OCI-LY1 (cell line): ENCODE data around the gene SLC17A7.
A peak's percentile ranks its signal among the peaks of the same experiment; 100 is the strongest.

Experiments
- H2AFZ ChIP-seq: fragments of 200-600 bp; sonication (generic), shearing (Covaris generic); 2 replicates; pipeline ENCODE4 v1.6.0; 2014; ENCODE audit warnings: antibody characterized with exemption, mild to moderate bottlenecking, low read length
- H3F3A ChIP-seq: fragments of 200-600 bp; sonication (generic), shearing (Covaris generic); 2 replicates; pipeline ENCODE4 v1.6.0; 2014; ENCODE audit warnings: mild to moderate bottlenecking, antibody characterized with exemption, low read length, moderate library complexity; ENCODE audit not compliant: insufficient read depth
- H3K27ac ChIP-seq: fragments of 200-600 bp; sonication (generic); 2 replicates; pipeline ENCODE4 v1.5.1; 2014; ENCODE audit warnings: low read length, mixed run types, mild to moderate bottlenecking, low read depth; ENCODE audit not compliant: poor library complexity, severe bottlenecking
- H3K27me3 ChIP-seq: fragments of 200-600 bp; sonication (generic); 2 replicates; pipeline ENCODE4 v1.6.0; 2014; ENCODE audit warnings: antibody characterized with exemption, mild to moderate bottlenecking, low read length, moderate library complexity; ENCODE audit not compliant: insufficient read depth
- H3K36me3 ChIP-seq: fragments of 200-600 bp; sonication (generic); 2 replicates; pipeline ENCODE4 v1.6.1; 2014; ENCODE audit warnings: mild to moderate bottlenecking, antibody characterized with exemption, low read length, moderate library complexity, mixed read lengths; ENCODE audit not compliant: insufficient read depth
- H3K4me1 ChIP-seq: fragments of 200-600 bp; sonication (generic); 2 replicates; pipeline ENCODE4 v1.5.1; 2014; ENCODE audit warnings: mild to moderate bottlenecking, low read length, moderate library complexity; ENCODE audit not compliant: insufficient read depth, severe bottlenecking
- H3K4me2 ChIP-seq: fragments of 200-600 bp; sonication (generic), shearing (Covaris generic); 2 replicates; pipeline ENCODE4 v1.6.1; 2014; ENCODE audit warnings: low read length
- H3K4me3 ChIP-seq: fragments of 200-600 bp; sonication (generic); 2 replicates; pipeline ENCODE4 v1.5.1; 2014; ENCODE audit warnings: low read length, low read depth, mild to moderate bottlenecking, mixed read lengths; ENCODE audit not compliant: poor library complexity, severe bottlenecking
- H3K79me2 ChIP-seq: fragments of 200-600 bp; shearing (Covaris generic); 2 replicates; pipeline ENCODE4 v1.6.1; 2016; ENCODE audit warnings: mixed run types, low read length, mixed read lengths; ENCODE audit not compliant: insufficient read depth
- H3K9ac ChIP-seq: fragments of 200-600 bp; sonication (generic), shearing (Covaris generic); 2 replicates; pipeline ENCODE4 v1.6.1; 2014; ENCODE audit warnings: mild to moderate bottlenecking, low read length, mixed read lengths
- H3K9me2 ChIP-seq: fragments of 200-600 bp; sonication (generic), shearing (Covaris generic); 2 replicates; pipeline ENCODE4 v1.6.1; 2014; ENCODE audit warnings: low read depth, mild to moderate bottlenecking, low read length, mixed read lengths
- H3K9me3 ChIP-seq: fragments of 200-600 bp; shearing (Covaris generic); 2 replicates; pipeline ENCODE4 v1.6.1; 2014; ENCODE audit warnings: low read length, mixed read lengths
- H4K20me1 ChIP-seq: fragments of 200-600 bp; sonication (generic), shearing (Covaris generic); 2 replicates; pipeline ENCODE4 v1.6.0; 2016; ENCODE audit warnings: mild to moderate bottlenecking, low read length; ENCODE audit not compliant: insufficient read depth
- CTCF ChIP-seq: fragments of 200-600 bp; sonication (generic), shearing (Covaris generic); IDR thresholded peaks from 2 replicates; pipeline ENCODE4 v1.5.1; 2017; ENCODE audit warnings: mild to moderate bottlenecking, antibody characterized with exemption, low read length, moderate library complexity, mixed read lengths
- EZH2 ChIP-seq: fragments of 200-600 bp; sonication (generic), shearing (Covaris generic); IDR thresholded peaks from 2 replicates; pipeline ENCODE4 v1.8.0; 2017; ENCODE audit warnings: borderline replicate concordance, mixed run types, mild to moderate bottlenecking, antibody characterized with exemption, low read length, moderate library complexity, mixed read lengths

Gene SLC17A7

GRCh38 chr19:49458567-49458903 lies 17.2 kb upstream of the SLC17A7 start:
- no peaks in the 10 kb centered on the region for H3K9me2 ChIP-seq
- H3K4me1 ChIP-seq = peaks cover 22% of the 10 kb centered on the region
- peaks cover 13% of the 10 kb centered on the region; the same call in 1 of the 2 replicates for H3K36me3 ChIP-seq
- H3K79me2 ChIP-seq = no peaks in the 10 kb centered on the region
- H3K27ac ChIP-seq = peak overlapping the region; percentile 71
- no peak for TF ChIP-seq EZH2
- no peak for TF ChIP-seq CTCF
- no peaks in the 10 kb centered on the region for H3F3A ChIP-seq
- no peaks in the 10 kb centered on the region for H3K27me3 ChIP-seq
- no peaks in the 10 kb centered on the region for H4K20me1 ChIP-seq
- H3K4me3 ChIP-seq = peak overlapping the region; percentile 21
- no peak overlapping the region for H2AFZ ChIP-seq
- peak overlapping the region; percentile 57; the same call in 1 of the 2 replicates for H3K9ac ChIP-seq
- no peaks in the 10 kb centered on the region for H3K9me3 ChIP-seq
- peak overlapping the region; percentile 47 for H3K4me2 ChIP-seq

- H3K4me1 ChIP-seq = peaks cover 28% of the 10 kb centered on the region
- H3F3A ChIP-seq = peaks cover 7% of the 10 kb centered on the region; the same call in 1 of the 2 replicates
- no peak overlapping the region for H3K27ac ChIP-seq
- no peak for TF ChIP-seq CTCF
- TF ChIP-seq EZH2 = no peak
- H3K4me2 ChIP-seq = no peak overlapping the region
- no peak overlapping the region for H3K9ac ChIP-seq
- no peaks in the 10 kb centered on the region for H4K20me1 ChIP-seq
- H3K36me3 ChIP-seq = peaks cover 13% of the 10 kb centered on the region; the same call in 1 of the 2 replicates
- H3K27me3 ChIP-seq = no peaks in the 10 kb centered on the region
- H3K79me2 ChIP-seq = 0 out of 2 replicates have a peak, but pooled peaks cover 2% of the 10 kb centered on the region
- no peaks in the 10 kb centered on the region for H3K9me2 ChIP-seq
- H3K9me3 ChIP-seq = no peaks in the 10 kb centered on the region
- no peak overlapping the region for H3K4me3 ChIP-seq
- H2AFZ ChIP-seq = no peak overlapping the region
Observed at GRCh38 chr19:49456326-49456725, 15.0 kb upstream of the SLC17A7 start.

- peaks cover 29% of the 10 kb centered on the region for H3K4me1 ChIP-seq
- no peak overlapping the region for H3K4me3 ChIP-seq
- H3K36me3 ChIP-seq = peaks cover 13% of the 10 kb centered on the region; the same call in 1 of the 2 replicates
- peaks cover 4% of the 10 kb centered on the region; the same call in 1 of the 2 replicates for H3K79me2 ChIP-seq
- H4K20me1 ChIP-seq = no peaks in the 10 kb centered on the region
- H2AFZ ChIP-seq = no peak overlapping the region
- TF ChIP-seq EZH2 = no peak
- no peak for TF ChIP-seq CTCF
- H3K27me3 ChIP-seq = no peaks in the 10 kb centered on the region
- no peak overlapping the region for H3K9ac ChIP-seq
- H3F3A ChIP-seq = peaks cover 7% of the 10 kb centered on the region; the same call in 1 of the 2 replicates
- H3K9me3 ChIP-seq = no peaks in the 10 kb centered on the region
- no peak overlapping the region for H3K27ac ChIP-seq
- H3K9me2 ChIP-seq = no peaks in the 10 kb centered on the region
- no peak overlapping the region for H3K4me2 ChIP-seq
Observed at GRCh38 chr19:49455773-49456172, 14.4 kb upstream of the SLC17A7 start.
